ENCODE measurements around the gene PTPRG. TPM values are rescaled to one million over a fixed set of nuclear protein-coding genes. Genes with fewer than 3 reads are reported as not detected.

Gene PTPRG
- total RNA-seq, 1 experiment from 2014 or later, result 0.73 TPM

DNA sequence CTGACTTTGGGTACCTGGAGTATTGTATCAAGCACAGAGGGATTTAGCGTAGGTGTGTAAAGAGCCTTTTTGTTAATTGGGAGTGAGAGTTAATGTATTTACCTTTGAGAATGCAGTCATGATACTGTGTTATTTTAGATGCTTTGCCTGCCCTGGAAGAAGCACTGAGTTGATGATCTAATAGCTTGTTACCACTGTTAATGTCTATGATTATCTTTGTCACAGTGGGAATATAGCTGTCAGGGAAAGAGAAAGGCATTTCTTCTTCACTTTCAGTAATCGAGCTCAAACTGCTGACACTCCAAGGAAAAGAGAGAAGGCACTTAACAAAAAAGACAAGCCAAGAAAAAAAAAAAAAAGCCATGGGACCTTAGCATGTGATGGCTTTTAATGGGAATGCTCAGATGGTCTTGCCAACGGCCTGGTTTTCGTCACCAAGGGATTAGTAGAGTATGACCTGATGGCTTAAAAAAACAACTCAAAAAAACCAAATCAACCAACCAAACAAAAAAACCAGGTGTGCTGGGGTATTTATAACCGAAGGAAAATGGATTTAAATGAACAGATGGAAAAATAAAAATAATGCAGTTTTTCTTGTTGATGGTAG, 387.4 kb downstream of the PTPRG start:
- TF ChIP-seq EZH2phosphoT487 (IDR thresholded peaks at IDR 0.05; ENCODE audit: borderline replicate concordance, low read length), result no peak
- CTCF ChIA-PET, result no interaction called here
- no peaks in the 10 kb centered on the region for H3K79me2 ChIP-seq (ENCODE audit: low read length)

DNA sequence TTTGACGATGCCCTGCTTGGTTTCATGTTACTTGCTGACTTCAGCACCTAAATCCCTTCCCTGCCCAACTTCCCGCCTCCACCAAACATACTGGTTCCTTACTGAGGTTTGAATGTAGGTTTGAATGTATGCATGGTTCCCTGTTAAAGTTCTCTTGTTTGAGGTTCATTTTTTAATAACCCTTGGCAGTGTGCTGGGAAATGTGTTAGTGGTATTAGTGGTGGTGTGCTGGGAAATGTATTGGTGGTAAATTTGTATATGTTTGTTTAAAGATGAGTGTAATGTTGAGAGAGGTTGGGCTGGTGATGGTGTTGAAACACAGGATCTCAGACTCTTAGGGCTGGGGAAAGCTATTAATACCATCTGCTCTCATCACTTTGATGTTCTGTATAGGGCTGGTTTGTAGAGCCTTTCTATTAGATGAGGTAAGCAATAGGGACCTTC, 392.7 kb downstream of the PTPRG start:
- intact Hi-C loops (cut with micrococcal nuclease), result no loop called here

More for the DNA sequence above, 387.4 kb downstream of the PTPRG start:
- Histone ChIP-seq H3K9me2 (replicated peaks; ENCODE audit: low read length) (no peaks in the 10 kb centered on the region), H3K4me2 (ENCODE audit: low read length) (no peak overlapping the region), H3K4me3 (ENCODE audit: low read length) (no peak overlapping the region), H3K9me3 (ENCODE audit: low read length) (no peaks in the 10 kb centered on the region), H3K36me3 (ENCODE audit: low read depth, low read length) (no peaks in the 10 kb centered on the region), H4K20me1 (ENCODE audit: low read length) (no peaks in the 10 kb centered on the region), H3K27me3 (ENCODE audit: low read length) (no peaks in the 10 kb centered on the region), H3K27ac (ENCODE audit: low read length) (no peak overlapping the region), H3F3A (ENCODE audit: low read length, unreplicated experiment) (no peaks in the 10 kb centered on the region), H2AFZ (ENCODE audit: low read length) (no peak overlapping the region), H3K4me1 (ENCODE audit: insufficient read depth, low read length) (no peaks in the 10 kb centered on the region), H3K9ac (ENCODE audit: low read length) (no peak overlapping the region)
- no TSS peak for BruUV-seq (replicated peaks)
- no peak for DNase-seq
- POLR2A ChIA-PET (ENCODE audit: unreplicated experiment), result no interaction called here
- ATAC-seq, result no peak
- intact Hi-C loops (cut with micrococcal nuclease), result no loop called here

DNA sequence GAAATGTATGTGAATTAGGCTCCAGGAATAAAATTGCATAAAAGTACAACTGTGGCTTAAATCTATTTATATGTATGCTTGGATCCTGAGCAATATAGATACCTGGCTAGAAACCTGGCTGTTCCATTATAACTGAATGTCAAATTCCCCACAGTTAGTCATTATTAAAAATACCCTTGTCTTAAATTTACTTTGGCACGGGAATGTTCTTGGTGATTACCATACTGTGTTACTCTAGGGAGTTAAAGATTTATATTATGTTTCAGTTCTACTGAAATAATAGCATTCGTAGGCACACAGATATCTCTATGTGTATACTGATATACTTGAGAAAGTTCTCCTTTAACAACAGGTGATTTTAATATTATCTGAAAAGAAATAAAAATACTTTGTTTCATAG, 394.1 kb downstream of the PTPRG start:
- Histone ChIP-seq H3K9ac (ENCODE audit: low read length) (no peak overlapping the region), H3F3A (ENCODE audit: low read length, unreplicated experiment) (no peaks in the 10 kb centered on the region), H3K9me3 (ENCODE audit: low read length) (no peaks in the 10 kb centered on the region), H3K4me1 (ENCODE audit: insufficient read depth, low read length) (no peaks in the 10 kb centered on the region), H4K20me1 (ENCODE audit: low read length) (no peaks in the 10 kb centered on the region), H3K27me3 (ENCODE audit: low read length) (no peaks in the 10 kb centered on the region), H3K27ac (ENCODE audit: low read length) (no peak overlapping the region), H3K79me2 (ENCODE audit: low read length) (no peaks in the 10 kb centered on the region), H3K4me3 (ENCODE audit: low read length) (no peak overlapping the region), H2AFZ (ENCODE audit: low read length) (no peak overlapping the region), H3K4me2 (ENCODE audit: low read length) (no peak overlapping the region), H3K9me2 (replicated peaks; ENCODE audit: low read length) (no peaks in the 10 kb centered on the region), H3K36me3 (ENCODE audit: low read depth, low read length) (no peaks in the 10 kb centered on the region)
- ChIA-PET POLR2A (ENCODE audit: unreplicated experiment) (no interaction called here), CTCF (no interaction called here)
- DNase-seq (no peak), ATAC-seq (no peak)
- intact Hi-C loops (cut with micrococcal nuclease), result no loop called here
- no TSS peak for BruUV-seq (replicated peaks)
- TF ChIP-seq, protein P1, sequence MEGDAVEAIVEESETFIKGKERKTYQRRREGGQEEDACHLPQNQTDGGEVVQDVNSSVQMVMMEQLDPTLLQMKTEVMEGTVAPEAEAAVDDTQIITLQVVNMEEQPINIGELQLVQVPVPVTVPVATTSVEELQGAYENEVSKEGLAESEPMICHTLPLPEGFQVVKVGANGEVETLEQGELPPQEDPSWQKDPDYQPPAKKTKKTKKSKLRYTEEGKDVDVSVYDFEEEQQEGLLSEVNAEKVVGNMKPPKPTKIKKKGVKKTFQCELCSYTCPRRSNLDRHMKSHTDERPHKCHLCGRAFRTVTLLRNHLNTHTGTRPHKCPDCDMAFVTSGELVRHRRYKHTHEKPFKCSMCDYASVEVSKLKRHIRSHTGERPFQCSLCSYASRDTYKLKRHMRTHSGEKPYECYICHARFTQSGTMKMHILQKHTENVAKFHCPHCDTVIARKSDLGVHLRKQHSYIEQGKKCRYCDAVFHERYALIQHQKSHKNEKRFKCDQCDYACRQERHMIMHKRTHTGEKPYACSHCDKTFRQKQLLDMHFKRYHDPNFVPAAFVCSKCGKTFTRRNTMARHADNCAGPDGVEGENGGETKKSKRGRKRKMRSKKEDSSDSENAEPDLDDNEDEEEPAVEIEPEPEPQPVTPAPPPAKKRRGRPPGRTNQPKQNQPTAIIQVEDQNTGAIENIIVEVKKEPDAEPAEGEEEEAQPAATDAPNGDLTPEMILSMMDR (conservative IDR thresholded peaks at IDR 0.05; ENCODE audit: low read depth, low read length), result no peak
- no peak for TF ChIP-seq EZH2phosphoT487 (IDR thresholded peaks at IDR 0.05; ENCODE audit: borderline replicate concordance, low read length)
- no peak for TF ChIP-seq EZH2 (IDR thresholded peaks at IDR 0.05; ENCODE audit: low read length, unreplicated experiment)

More for the DNA sequence above, 392.7 kb downstream of the PTPRG start:
- no peak overlapping the region for H3K4me3 ChIP-seq (ENCODE audit: low read length)
- no peaks in the 10 kb centered on the region for H3K9me2 ChIP-seq (replicated peaks; ENCODE audit: low read length)
- H3K27me3 ChIP-seq (ENCODE audit: low read length), result no peaks in the 10 kb centered on the region
- H3K4me1 ChIP-seq (ENCODE audit: insufficient read depth, low read length), result no peaks in the 10 kb centered on the region
- TF ChIP-seq EZH2phosphoT487 (IDR thresholded peaks at IDR 0.05; ENCODE audit: borderline replicate concordance, low read length) (no peak), EZH2 (IDR thresholded peaks at IDR 0.05; ENCODE audit: low read length, unreplicated experiment) (no peak)
- TF ChIP-seq, protein P1 (conservative IDR thresholded peaks at IDR 0.05; ENCODE audit: low read depth, low read length), result no peak
- no peaks in the 10 kb centered on the region for H3F3A ChIP-seq (ENCODE audit: low read length, unreplicated experiment)
- ChIA-PET POLR2A (ENCODE audit: unreplicated experiment) (no interaction called here), CTCF (no interaction called here)
- no peaks in the 10 kb centered on the region for H3K9me3 ChIP-seq (ENCODE audit: low read length)
- ATAC-seq (no peak), DNase-seq (no peak)
- no peaks in the 10 kb centered on the region for H4K20me1 ChIP-seq (ENCODE audit: low read length)
- H2AFZ ChIP-seq (ENCODE audit: low read length), result no peak overlapping the region
- H3K79me2 ChIP-seq (ENCODE audit: low read length), result no peaks in the 10 kb centered on the region
- BruUV-seq (replicated peaks), result no TSS peak
- no peaks in the 10 kb centered on the region for H3K36me3 ChIP-seq (ENCODE audit: low read depth, low read length)
- H3K4me2 ChIP-seq (ENCODE audit: low read length), result no peak overlapping the region
- no peak overlapping the region for H3K27ac ChIP-seq (ENCODE audit: low read length)
- no peak overlapping the region for H3K9ac ChIP-seq (ENCODE audit: low read length)

Data from PC-3 (cell line).